OCI-LY7 (cell line): Measurements from ENCODE around the gene COL20A1. TPM values are rescaled to one million over a fixed set of nuclear protein-coding genes. Genes with fewer than 3 reads are reported as not detected.
"Not testable (repeated sequence)": the region's sequence is repeated elsewhere in the genome, so short reads cannot be mapped to it uniquely, and the experiment has no call there.

Experiments used
- BruUV-seq: library from RNA; stranded (reverse); fragments of 400-500 nt; replicated peaks from 2 replicates; lab custom pipeline; 2021; lab: Mats Ljungman, UMichigan
- CTCF ChIA-PET: fragments of 300-600 bp; sonication (Branson Sonifier 250); formaldehyde crosslinking; loops from one replicate; lab custom pipeline; 2022; ENCODE audit warnings: antibody characterized with exemption; ENCODE audit not compliant: unreplicated experiment; lab: Charles Lee
- POLR2A ChIA-PET: fragments of 300-600 bp; sonication (Branson Sonifier 250); formaldehyde crosslinking; loops from one replicate; lab custom pipeline; 2022; ENCODE audit warnings: antibody characterized with exemption; lab: Charles Lee
- DNase-seq: peaks from one replicate; pipeline ENCODE4 v3.0.0-alpha.2; 2015; ENCODE audit warnings: low spot score
- H2AFZ ChIP-seq: fragments of 200-600 bp; sonication (generic), shearing (Covaris generic); 2 replicates; pipeline ENCODE4 v1.6.1; 2014; ENCODE audit warnings: mild to moderate bottlenecking, antibody characterized with exemption, low read length, moderate library complexity
- H3K27ac ChIP-seq: fragments of 200-600 bp; sonication (generic); 2 replicates; pipeline ENCODE4 v1.5.1; 2014; ENCODE audit warnings: mixed run types, low read depth, mild to moderate bottlenecking, moderate library complexity, low read length, inconsistent platforms; ENCODE audit not compliant: poor library complexity, severe bottlenecking
- H3K36me3 ChIP-seq: fragments of 200-600 bp; sonication (generic); 2 replicates; pipeline ENCODE4 v1.6.1; 2014; ENCODE audit warnings: mild to moderate bottlenecking, antibody characterized with exemption, low read length, moderate library complexity, mixed read lengths; ENCODE audit not compliant: insufficient read depth
- H3K4me1 ChIP-seq: fragments of 200-600 bp; sonication (generic); 2 replicates; pipeline ENCODE4 v1.5.1; 2014; ENCODE audit warnings: mild to moderate bottlenecking, low read length; ENCODE audit not compliant: insufficient read depth, poor library complexity, severe bottlenecking
- H3K4me2 ChIP-seq: fragments of 200-600 bp; sonication (generic); 2 replicates; pipeline ENCODE4 v1.6.1; 2014; ENCODE audit warnings: mild to moderate bottlenecking, low read length
- H3K4me3 ChIP-seq: fragments of 200-600 bp; sonication (generic); 2 replicates; pipeline ENCODE4 v1.5.1; 2014; ENCODE audit warnings: mild to moderate bottlenecking, low read depth, low read length; ENCODE audit not compliant: poor library complexity, severe bottlenecking
- H3K79me2 ChIP-seq: fragments of 200-600 bp; sonication (generic); 2 replicates; pipeline ENCODE4 v1.6.1; 2016; ENCODE audit warnings: low read depth, mild to moderate bottlenecking, low read length, moderate library complexity, mixed read lengths; ENCODE audit not compliant: insufficient read depth
- H3K9me2 ChIP-seq: fragments of 200-600 bp; sonication (generic); 2 replicates; pipeline ENCODE4 v1.6.1; 2016; ENCODE audit warnings: mild to moderate bottlenecking, low read length, mixed read lengths; ENCODE audit not compliant: insufficient read depth
- H3K9me3 ChIP-seq: fragments of 200-600 bp; sonication (generic); 2 replicates; pipeline ENCODE4 v1.6.1; 2014; ENCODE audit warnings: mild to moderate bottlenecking, mixed run types, low read length, mixed read lengths
- H4K20me1 ChIP-seq: fragments of 200-600 bp; sonication (generic); 2 replicates; pipeline ENCODE4 v1.6.1; 2014; ENCODE audit warnings: mild to moderate bottlenecking, antibody characterized with exemption, low read length, moderate library complexity, mixed read lengths; ENCODE audit not compliant: insufficient read depth
- CTCF ChIP-seq: fragments of 200-600 bp; sonication (generic); conservative IDR thresholded peaks from 2 replicates; pipeline ENCODE4 v1.5.1; 2014; ENCODE audit warnings: mild to moderate bottlenecking, antibody characterized with exemption, low read length, moderate library complexity, mixed read lengths
- EZH2phosphoT487 ChIP-seq: fragments of 200-600 bp; sonication (generic); IDR thresholded peaks from 2 replicates; pipeline ENCODE4 v1.6.1; 2018; ENCODE audit warnings: low read depth, borderline replicate concordance, mild to moderate bottlenecking, mixed run types, antibody characterized with exemption, low read length, moderate library complexity, mixed read lengths
- intact Hi-C: fragments of 100-400 bp; cut with micrococcal nuclease; formaldehyde crosslinking; loops from one replicate; pipeline ENCODE4 v1.10.0; 2022; ENCODE audit not compliant: unreplicated experiment
- total RNA-seq, 2 experiments: library from RNA; depleted of rRNA in 1 of 2; stranded (reverse); fragments of >200 nt in 1 of 2; shearing (Covaris generic) in 1 of 2; gene quantifications; 2 replicates each; pipeline ENCODE4 v1.2.3, GENCODE V29; 2014 to 2022

The COL20A1 gene
- total RNA-seq, 2 experiments from 2014 or later, result 0.15 TPM; not detected in 1

DNA sequence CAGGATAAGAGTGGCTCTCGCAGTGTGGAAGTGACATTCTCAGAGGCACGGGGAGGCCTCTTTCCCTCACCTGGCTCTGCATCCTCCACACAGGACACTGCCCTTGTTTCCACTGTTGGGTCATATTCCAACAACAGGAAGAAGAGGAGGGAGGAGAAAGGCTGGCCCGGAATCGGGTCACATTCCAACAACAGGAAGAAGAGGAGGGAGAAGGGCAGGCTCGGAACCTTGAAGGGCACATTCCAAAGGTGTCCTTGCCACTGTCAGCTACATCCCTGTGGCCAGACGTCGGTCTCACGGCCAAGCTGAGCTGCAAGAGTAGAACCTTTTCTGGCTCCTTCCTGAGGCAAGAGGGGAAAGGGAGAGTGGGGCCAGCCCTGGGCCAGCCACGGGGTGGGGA lies 42.7 kb downstream of the COL20A1 start:
- intact Hi-C loops, result no loop called here
- ChIA-PET POLR2A (no interaction called here), CTCF (no interaction called here)
- Histone ChIP-seq H3K4me3 (no peak overlapping the region), H4K20me1 (no peaks in the 10 kb centered on the region), H3K36me3 (no peaks in the 10 kb centered on the region), H3K9me2 (no peaks in the 10 kb centered on the region), H3K9me3 (no peaks in the 10 kb centered on the region), H3K27ac (no peak overlapping the region), H2AFZ (no peak overlapping the region), H3K79me2 (no peaks in the 10 kb centered on the region), H3K4me2 (no peak overlapping the region), H3K4me1 (no peaks in the 10 kb centered on the region)
- no peak for DNase-seq
- no peak for TF ChIP-seq CTCF
- TF ChIP-seq EZH2phosphoT487, result no peak
- no TSS peak for BruUV-seq

DNA sequence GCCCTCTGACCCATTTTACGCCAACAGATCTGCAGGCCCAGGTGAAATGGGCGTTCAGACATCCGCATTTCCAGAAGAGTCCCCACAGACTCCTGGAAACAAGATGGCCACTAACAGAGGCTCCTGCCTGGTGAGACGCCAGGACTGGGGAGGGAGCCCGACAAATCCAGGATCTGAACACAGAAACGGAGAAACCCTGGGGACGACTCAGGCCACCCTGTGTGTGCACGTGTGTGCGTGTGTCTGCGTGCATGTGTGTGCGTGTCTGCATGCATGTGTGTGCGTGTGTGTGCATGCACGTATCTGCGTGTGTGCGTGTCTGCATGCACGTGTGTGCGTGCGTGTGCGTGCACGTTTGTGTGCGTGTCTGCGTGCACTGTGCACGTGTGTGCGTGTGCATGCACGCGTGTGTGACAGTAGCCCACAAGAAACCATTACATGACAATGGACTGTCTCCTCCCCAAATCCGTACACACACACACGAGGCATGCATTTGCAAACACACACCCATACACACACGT lies 43.3 kb downstream of the COL20A1 start:
- no peak for DNase-seq
- no peaks in the 10 kb centered on the region for H3K36me3 ChIP-seq
- intact Hi-C loops, result no loop called here
- no peak overlapping the region for H2AFZ ChIP-seq
- no peaks in the 10 kb centered on the region for H3K79me2 ChIP-seq
- POLR2A ChIA-PET, result no interaction called here
- H4K20me1 ChIP-seq, result no peaks in the 10 kb centered on the region
- no TSS peak for BruUV-seq
- H3K4me3 ChIP-seq, result no peak overlapping the region
- CTCF ChIA-PET, result no interaction called here
- TF ChIP-seq EZH2phosphoT487 (no peak), CTCF (no peak)
- H3K9me3 ChIP-seq, result no peaks in the 10 kb centered on the region
- H3K27ac ChIP-seq, result no peak overlapping the region
- H3K4me1 ChIP-seq, result no peaks in the 10 kb centered on the region
- H3K9me2 ChIP-seq, result no peaks in the 10 kb centered on the region
- H3K4me2 ChIP-seq, result no peak overlapping the region

GRCh38 chr20:63337786-63338420 lies 44.9 kb downstream of the COL20A1 start:
- TF ChIP-seq CTCF, result no peak
- no peak for TF ChIP-seq EZH2phosphoT487
- no peaks in the 10 kb centered on the region for H3K9me2 ChIP-seq
- H2AFZ ChIP-seq, result no peak overlapping the region
- H4K20me1 ChIP-seq, result no peaks in the 10 kb centered on the region
- H3K27ac ChIP-seq, result no peak overlapping the region
- no peaks in the 10 kb centered on the region for H3K9me3 ChIP-seq
- no peak overlapping the region for H3K4me2 ChIP-seq
- no peak for DNase-seq
- intact Hi-C loops, result no loop called here
- H3K4me3 ChIP-seq, result no peak overlapping the region
- ChIA-PET CTCF (no interaction called here), POLR2A (no interaction called here)
- no TSS peak for BruUV-seq
- no peaks in the 10 kb centered on the region for H3K36me3 ChIP-seq
- no peaks in the 10 kb centered on the region for H3K4me1 ChIP-seq
- H3K79me2 ChIP-seq, result no peaks in the 10 kb centered on the region

GRCh38 chr20:63339154-63340094 lies 46.4 kb downstream of the COL20A1 start:
- H3K36me3 ChIP-seq, H3K27ac ChIP-seq, H3K9me3 ChIP-seq, H2AFZ ChIP-seq, BruUV-seq, H3K4me3 ChIP-seq, DNase-seq, H3K9me2 ChIP-seq, H4K20me1 ChIP-seq, intact Hi-C loops, H3K79me2 ChIP-seq, H3K4me2 ChIP-seq, H3K4me1 ChIP-seq, POLR2A ChIA-PET, CTCF ChIA-PET: not testable (repeated sequence)
